HUES48 (cell line): ENCODE results near the gene ST6GALNAC2.
A peak's percentile ranks its signal among the peaks of the same experiment; 100 is the strongest.

ENCODE experiments used
- H3K27ac ChIP-seq: one replicate; pipeline ENCODE4 v1.7.0; 2013; ENCODE audit warnings: low read depth, low read length, inconsistent platforms
- H3K27me3 ChIP-seq: 2 replicates; pipeline ENCODE4 v1.6.1; 2013; ENCODE audit warnings: mild to moderate bottlenecking, low read length; ENCODE audit not compliant: control insufficient read depth, insufficient read depth
- H3K36me3 ChIP-seq: 2 replicates; pipeline ENCODE4 v1.6.1; 2013; ENCODE audit warnings: low read length; ENCODE audit not compliant: control insufficient read depth, insufficient read depth
- H3K4me1 ChIP-seq: 2 replicates; pipeline ENCODE4 v1.6.1; 2013; ENCODE audit warnings: mild to moderate bottlenecking, low read length; ENCODE audit not compliant: control insufficient read depth, insufficient read depth
- H3K4me3 ChIP-seq: 2 replicates; pipeline ENCODE4 v1.5.1; 2013; ENCODE audit warnings: mild to moderate bottlenecking, low read depth, low read length
- H3K9ac ChIP-seq: 2 replicates; pipeline ENCODE4 v1.6.1; 2013; ENCODE audit warnings: mild to moderate bottlenecking, low read depth, low read length, moderate library complexity
- H3K9me3 ChIP-seq: 2 replicates; pipeline ENCODE4 v1.6.1; 2013; ENCODE audit warnings: low read length; ENCODE audit not compliant: control insufficient read depth, insufficient read depth

Gene ST6GALNAC2

GRCh38 chr17:76543826-76544545 lies 41.7 kb downstream of the ST6GALNAC2 start:
- H3K9me3 ChIP-seq: no peaks in the 10 kb centered on the region
- no peaks in the 10 kb centered on the region for H3K36me3 ChIP-seq
- H3K4me3 ChIP-seq: no peak overlapping the region
- no peak overlapping the region for H3K27ac ChIP-seq
- H3K4me1 ChIP-seq: peaks cover 41% of the 10 kb centered on the region
- H3K27me3 ChIP-seq: peaks cover 11% of the 10 kb centered on the region
- no peak overlapping the region for H3K9ac ChIP-seq

GRCh38 chr17:76543482-76543825 lies 42.2 kb downstream of the ST6GALNAC2 start:
- Histone ChIP-seq H3K36me3 (no peaks in the 10 kb centered on the region), H3K4me3 (no peak overlapping the region), H3K9ac (no peak overlapping the region), H3K27me3 (peaks cover 17% of the 10 kb centered on the region), H3K27ac (no peak overlapping the region), H3K9me3 (no peaks in the 10 kb centered on the region), H3K4me1 (peaks cover 44% of the 10 kb centered on the region)

DNA sequence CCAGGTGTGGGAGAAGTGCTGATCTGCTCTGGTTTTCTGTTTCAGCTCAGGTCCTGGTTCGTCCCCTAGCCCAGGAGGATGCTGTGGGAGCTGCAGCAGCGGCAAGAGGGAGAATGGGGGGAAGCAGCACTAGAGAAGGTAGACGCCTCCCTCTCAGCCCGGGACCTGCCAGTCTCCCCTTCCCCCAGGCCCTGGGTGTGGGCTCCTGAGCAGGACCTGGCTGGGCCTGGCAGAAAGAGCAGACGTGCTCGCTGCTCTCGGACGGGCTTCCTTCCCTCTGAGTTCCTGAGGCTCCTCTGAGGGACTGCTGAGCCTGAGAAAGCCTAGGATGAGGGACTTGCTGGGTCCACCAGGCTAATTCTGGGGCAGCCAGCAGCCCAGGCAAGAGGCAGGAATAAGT lies 42.7 kb downstream of the ST6GALNAC2 start:
- no peak overlapping the region for H3K27ac ChIP-seq
- no peak overlapping the region for H3K9ac ChIP-seq
- H3K4me1 ChIP-seq: peaks cover 46% of the 10 kb centered on the region
- no peak overlapping the region for H3K4me3 ChIP-seq
- H3K9me3 ChIP-seq: no peaks in the 10 kb centered on the region
- H3K36me3 ChIP-seq: no peaks in the 10 kb centered on the region
- H3K27me3 ChIP-seq: peaks cover 21% of the 10 kb centered on the region

GRCh38 chr17:76542566-76542971 lies 43.1 kb downstream of the ST6GALNAC2 start:
- Histone ChIP-seq H3K27me3 (peaks cover 25% of the 10 kb centered on the region), H3K9ac (no peak overlapping the region), H3K36me3 (no peaks in the 10 kb centered on the region), H3K4me1 (peaks cover 46% of the 10 kb centered on the region), H3K27ac (no peak overlapping the region), H3K4me3 (no peak overlapping the region), H3K9me3 (no peaks in the 10 kb centered on the region)

DNA sequence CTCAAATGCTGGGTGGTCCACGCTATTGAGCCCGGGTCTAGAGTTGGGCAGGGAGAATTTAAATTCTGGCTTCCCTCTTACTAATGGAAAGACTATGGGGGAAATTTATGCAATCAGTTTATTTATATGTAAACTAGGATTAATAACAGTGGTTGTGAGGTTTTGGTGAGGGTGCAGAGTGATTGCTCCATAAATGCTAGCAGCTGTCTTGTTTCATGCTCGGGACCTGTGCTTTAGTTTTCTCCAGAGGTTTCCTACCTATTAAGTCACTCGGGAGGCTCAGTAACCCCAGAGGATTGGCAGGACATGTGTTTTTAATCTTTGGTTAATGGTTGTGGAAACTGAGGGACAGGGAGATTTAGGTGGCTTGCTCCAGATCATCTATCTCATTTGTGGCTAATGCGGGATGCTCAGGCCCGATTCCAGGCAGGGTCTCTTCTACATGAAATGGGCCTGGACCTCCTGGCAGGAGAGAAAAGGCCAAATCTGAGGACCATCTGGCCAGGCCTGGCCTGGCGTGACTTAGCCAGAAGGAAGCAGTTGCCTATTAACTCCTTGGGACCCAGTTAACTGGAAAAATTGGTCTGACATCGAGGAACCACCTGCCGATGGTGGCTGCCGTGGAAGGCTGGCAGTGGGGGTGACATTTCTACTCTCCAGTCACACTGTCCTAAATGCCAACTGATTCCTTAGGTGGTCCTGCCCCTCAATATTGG lies 43.8 kb downstream of the ST6GALNAC2 start:
- H3K36me3 ChIP-seq: no peaks in the 10 kb centered on the region
- H3K9ac ChIP-seq: no peak overlapping the region
- H3K4me1 ChIP-seq: peaks cover 43% of the 10 kb centered on the region
- peaks cover 30% of the 10 kb centered on the region for H3K27me3 ChIP-seq
- H3K27ac ChIP-seq: no peak overlapping the region
- no peak overlapping the region for H3K4me3 ChIP-seq
- no peaks in the 10 kb centered on the region for H3K9me3 ChIP-seq

- Histone ChIP-seq H3K9ac (peak overlapping the region; percentile 27; the same call in 1 of the 2 replicates), H3K4me3 (peak overlapping the region; percentile 52)
Observed at GRCh38 chr17:76540381-76541300, 45.0 kb downstream of the ST6GALNAC2 start.

DNA sequence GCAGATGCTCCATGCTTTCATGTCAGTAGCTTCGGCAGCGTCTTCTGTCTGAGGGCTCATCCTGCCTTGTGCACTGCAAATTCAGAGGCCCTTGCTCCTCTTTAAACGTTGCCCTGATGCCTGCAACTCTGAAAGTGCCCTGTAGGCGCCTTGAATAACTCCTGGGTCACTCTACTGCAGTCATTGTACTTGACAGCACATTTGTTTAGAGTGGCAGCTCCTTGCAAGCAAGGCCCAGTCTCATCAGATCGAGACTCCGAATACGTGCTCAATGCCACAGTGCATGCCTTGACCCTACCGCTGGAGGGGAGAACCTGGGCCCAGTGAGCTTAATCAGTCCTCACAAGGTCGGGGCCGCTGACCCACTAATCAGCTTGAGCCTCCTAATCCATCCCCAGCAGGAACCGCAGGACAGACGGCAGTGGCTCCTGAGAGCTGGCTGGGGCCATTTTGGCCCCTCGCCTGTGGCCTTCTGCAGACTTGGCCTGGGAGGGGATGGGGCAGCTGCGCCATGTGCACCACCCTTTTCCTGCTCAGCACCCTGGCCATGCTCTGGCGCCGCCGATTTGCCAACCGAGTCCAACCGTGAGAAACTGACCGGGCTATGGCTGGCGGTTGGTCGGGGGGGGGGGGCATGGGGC lies 45.9 kb downstream of the ST6GALNAC2 start, which contains the start of gene PRCD:
PRCD (plus strand) TSS at position 414 of the 641 bp plus-strand sequence; CDS start at position 512, 98 bp downstream.
- no peak within 1 kb of the TSS for H3K9ac ChIP-seq
- H3K27ac ChIP-seq: no peak within 1 kb of the TSS
- H3K27me3 ChIP-seq: peaks cover 49% of the 10 kb centered on the region
- no peaks in the 10 kb centered on the region for H3K9me3 ChIP-seq
- H3K4me3 ChIP-seq: peak within 1 kb of the TSS; percentile 52
- no peaks in the 10 kb centered on the region for H3K36me3 ChIP-seq
- H3K4me1 ChIP-seq: peaks cover 31% of the 10 kb centered on the region

More at GRCh38 chr17:76540381-76541300, 45.0 kb downstream of the ST6GALNAC2 start:
- Histone ChIP-seq H3K36me3 (no peaks in the 10 kb centered on the region), H3K27ac (no peak overlapping the region), H3K4me1 (peaks cover 31% of the 10 kb centered on the region), H3K9me3 (no peaks in the 10 kb centered on the region), H3K27me3 (peaks cover 43% of the 10 kb centered on the region)

DNA sequence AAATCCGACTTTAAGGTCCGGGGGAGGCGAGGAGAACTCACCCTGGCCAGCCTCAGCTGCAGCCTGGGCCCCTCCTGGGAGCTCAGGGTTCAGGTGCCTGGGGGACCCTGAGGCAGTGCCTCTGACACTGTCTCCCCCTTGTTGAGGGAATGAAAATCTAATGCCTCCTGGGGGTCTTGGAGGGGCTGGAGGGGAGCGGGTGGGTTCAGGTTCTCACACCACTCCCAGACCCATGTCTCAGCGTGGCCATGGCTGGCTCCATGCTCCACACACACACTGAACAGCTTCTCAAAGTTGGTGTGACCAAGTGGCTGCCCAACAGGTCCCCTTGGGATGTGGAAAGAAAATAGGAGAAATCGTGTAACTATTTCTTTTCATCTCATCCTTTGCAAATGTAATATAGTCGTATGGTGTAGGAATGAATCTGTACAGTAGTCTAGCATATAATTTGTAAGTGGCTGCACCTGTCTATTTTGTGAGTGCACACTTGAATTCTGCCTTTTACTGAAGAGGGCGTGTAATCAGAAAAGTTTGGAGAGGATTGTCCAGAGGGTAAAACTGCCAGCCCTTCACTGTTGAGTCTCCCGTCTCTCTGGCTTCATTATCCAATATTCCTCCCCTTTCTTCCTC lies 46.6 kb downstream of the ST6GALNAC2 start:
- Histone ChIP-seq H3K9me3 (no peaks in the 10 kb centered on the region), H3K4me3 (no peak overlapping the region), H3K36me3 (no peaks in the 10 kb centered on the region), H3K4me1 (peaks cover 24% of the 10 kb centered on the region), H3K27ac (no peak overlapping the region), H3K9ac (no peak overlapping the region), H3K27me3 (peaks cover 49% of the 10 kb centered on the region)

GRCh38 chr17:76538281-76538931 lies 47.3 kb downstream of the ST6GALNAC2 start:
- Histone ChIP-seq H3K9me3 (no peaks in the 10 kb centered on the region), H3K27me3 (peaks cover 47% of the 10 kb centered on the region), H3K27ac (no peak overlapping the region), H3K4me3 (peak overlapping the region; percentile 61), H3K9ac (no peak overlapping the region), H3K4me1 (peaks cover 19% of the 10 kb centered on the region), H3K36me3 (no peaks in the 10 kb centered on the region)
